Measurements from ENCODE around the gene GFOD1. TPM values are rescaled to one million over a fixed set of nuclear protein-coding genes. Genes with fewer than 3 reads are reported as not detected.
A peak's percentile ranks its signal among the peaks of the same experiment; 100 is the strongest.

Gene GFOD1
- total RNA-seq, 1 donor from 2014 or later: 51.6 TPM

DNA sequence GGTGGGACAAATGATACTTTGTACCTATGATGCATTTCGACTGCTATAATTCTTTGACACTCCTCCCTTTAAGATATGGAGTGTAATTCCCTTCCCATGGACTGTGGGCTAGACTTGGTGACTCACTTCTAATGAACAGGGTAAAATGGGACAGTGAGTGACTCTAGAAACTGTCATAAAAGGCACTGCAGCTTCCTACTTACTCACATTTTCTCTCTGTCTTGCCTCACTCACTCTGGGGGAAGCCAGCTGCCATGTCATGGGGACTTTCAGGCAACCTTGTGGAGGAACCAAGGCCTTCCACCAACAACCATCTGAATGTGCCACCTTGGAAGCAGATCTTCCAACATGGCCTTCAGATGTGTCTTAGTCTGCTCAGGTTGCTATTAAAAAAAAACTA is 12.9 kb upstream of the GFOD1 start:
- peaks cover 21% of the 10 kb centered on the region for H3K4me1 ChIP-seq
- intact Hi-C loops (cut with micrococcal nuclease): no loop called here
- no peak overlapping the region for H3K27ac ChIP-seq (replicated peaks)
- H3K27me3 ChIP-seq (ENCODE audit: low read depth): no peaks in the 10 kb centered on the region
- no peaks in the 10 kb centered on the region for H3K36me3 ChIP-seq
- TF ChIP-seq, protein P1, sequence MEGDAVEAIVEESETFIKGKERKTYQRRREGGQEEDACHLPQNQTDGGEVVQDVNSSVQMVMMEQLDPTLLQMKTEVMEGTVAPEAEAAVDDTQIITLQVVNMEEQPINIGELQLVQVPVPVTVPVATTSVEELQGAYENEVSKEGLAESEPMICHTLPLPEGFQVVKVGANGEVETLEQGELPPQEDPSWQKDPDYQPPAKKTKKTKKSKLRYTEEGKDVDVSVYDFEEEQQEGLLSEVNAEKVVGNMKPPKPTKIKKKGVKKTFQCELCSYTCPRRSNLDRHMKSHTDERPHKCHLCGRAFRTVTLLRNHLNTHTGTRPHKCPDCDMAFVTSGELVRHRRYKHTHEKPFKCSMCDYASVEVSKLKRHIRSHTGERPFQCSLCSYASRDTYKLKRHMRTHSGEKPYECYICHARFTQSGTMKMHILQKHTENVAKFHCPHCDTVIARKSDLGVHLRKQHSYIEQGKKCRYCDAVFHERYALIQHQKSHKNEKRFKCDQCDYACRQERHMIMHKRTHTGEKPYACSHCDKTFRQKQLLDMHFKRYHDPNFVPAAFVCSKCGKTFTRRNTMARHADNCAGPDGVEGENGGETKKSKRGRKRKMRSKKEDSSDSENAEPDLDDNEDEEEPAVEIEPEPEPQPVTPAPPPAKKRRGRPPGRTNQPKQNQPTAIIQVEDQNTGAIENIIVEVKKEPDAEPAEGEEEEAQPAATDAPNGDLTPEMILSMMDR (IDR thresholded peaks at IDR 0.05; ENCODE audit: borderline replicate concordance): no peak
- DNase-seq: no peak
- H3K4me3 ChIP-seq: no peak overlapping the region
- H3K9me3 ChIP-seq (replicated peaks): no peaks in the 10 kb centered on the region

DNA sequence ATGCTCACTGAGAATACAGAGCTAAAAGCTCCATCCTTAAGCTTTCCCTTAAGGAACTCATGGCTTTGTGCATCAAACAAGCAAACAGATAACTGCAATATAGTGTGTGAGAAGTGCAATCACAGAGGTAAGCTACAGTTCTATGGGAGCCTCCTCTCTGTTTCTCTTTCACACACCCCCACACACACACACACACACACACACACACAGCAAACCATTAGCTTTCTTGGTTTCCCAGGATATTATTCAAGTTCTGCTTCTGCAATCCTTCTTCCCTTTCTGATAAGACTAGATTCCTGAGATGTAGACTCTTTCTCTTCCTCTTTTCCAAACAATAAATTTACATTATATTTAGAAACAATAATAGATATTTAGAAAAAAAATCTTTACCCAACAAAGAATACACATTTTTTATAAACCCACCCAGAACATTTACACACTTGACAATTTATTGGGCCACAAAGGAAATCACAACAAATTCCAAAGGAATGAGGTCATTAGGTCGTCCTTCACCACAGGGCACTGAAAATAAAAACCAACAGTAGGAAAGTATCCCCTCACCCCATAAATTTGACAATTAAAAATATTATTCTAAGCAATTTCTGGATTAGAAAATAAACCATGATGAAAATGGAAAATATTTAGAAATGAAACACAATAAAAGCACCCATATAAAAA is 9.3 kb upstream of the GFOD1 start:
- Histone ChIP-seq H3K4me1 (peaks cover 26% of the 10 kb centered on the region), H3K4me3 (no peak overlapping the region), H3K27ac (replicated peaks) (peak overlapping the region; percentile 76), H3K27me3 (ENCODE audit: low read depth) (no peaks in the 10 kb centered on the region), H3K9me3 (replicated peaks) (no peaks in the 10 kb centered on the region), H3K36me3 (no peaks in the 10 kb centered on the region)
- DNase-seq: no peak
- intact Hi-C loops (cut with micrococcal nuclease): no loop called here
- TF ChIP-seq, protein P1 (IDR thresholded peaks at IDR 0.05; ENCODE audit: borderline replicate concordance): no peak

DNA sequence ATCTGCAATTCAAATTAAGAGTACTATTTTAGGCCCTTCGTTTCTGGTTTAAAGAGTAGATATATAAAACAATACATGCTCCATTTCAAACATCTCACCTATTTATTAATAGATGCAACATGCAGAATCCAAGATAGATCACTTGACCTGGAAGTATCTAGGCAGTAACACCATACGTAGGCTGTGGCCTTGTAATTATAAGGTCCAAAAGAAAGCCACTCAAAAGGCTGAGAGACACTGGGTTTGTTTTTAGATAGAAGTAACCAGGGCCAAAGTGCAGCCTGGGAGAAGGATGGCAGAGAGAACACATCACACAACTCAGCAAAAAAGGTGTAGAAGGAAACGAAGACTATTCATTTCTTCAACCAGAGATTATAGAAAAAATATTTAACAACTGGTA is 8.4 kb upstream of the GFOD1 start:
- intact Hi-C loops (cut with micrococcal nuclease): no loop called here
- TF ChIP-seq, protein P1 (IDR thresholded peaks at IDR 0.05; ENCODE audit: borderline replicate concordance): no peak
- Histone ChIP-seq H3K4me3 (no peak overlapping the region), H3K4me1 (peaks cover 26% of the 10 kb centered on the region), H3K27me3 (ENCODE audit: low read depth) (no peaks in the 10 kb centered on the region), H3K27ac (replicated peaks) (peak overlapping the region; percentile 76), H3K36me3 (no peaks in the 10 kb centered on the region), H3K9me3 (replicated peaks) (no peaks in the 10 kb centered on the region)
- no peak for DNase-seq

DNA sequence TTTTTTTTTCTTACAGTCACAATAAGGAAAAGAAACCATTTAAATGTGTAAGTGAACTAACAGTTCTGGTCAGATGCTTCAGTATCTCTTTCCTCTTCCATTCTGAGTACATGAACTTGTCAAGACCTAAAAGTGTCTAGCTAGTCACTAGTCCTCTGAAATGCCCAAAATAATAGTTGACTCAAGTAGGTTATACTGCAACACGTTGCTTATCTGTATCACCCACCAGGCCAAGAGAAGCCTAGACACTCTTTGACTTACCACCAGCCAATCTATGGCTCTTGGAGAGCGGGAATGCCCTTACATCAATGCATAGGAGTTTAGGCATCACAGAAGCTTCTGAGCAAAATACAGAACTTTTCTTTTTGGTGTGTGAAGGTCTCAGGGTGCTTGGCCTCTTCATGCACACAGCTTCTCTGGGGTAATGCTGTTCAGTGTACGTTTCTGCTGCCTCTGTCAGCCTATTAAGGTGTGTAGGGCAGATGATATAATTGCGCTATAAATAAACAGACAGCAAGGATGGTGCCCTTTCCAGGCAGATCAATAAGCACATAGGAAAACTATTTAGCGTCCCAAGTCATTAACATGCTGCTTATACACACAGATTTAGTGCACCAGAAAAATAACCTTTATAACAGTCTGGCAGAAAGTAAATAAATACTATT is 7.8 kb upstream of the GFOD1 start:
- intact Hi-C loops (cut with micrococcal nuclease): no loop called here
- peaks cover 26% of the 10 kb centered on the region for H3K4me1 ChIP-seq
- H3K27me3 ChIP-seq (ENCODE audit: low read depth): no peaks in the 10 kb centered on the region
- H3K36me3 ChIP-seq: no peaks in the 10 kb centered on the region
- DNase-seq: no peak
- H3K27ac ChIP-seq (replicated peaks): peak overlapping the region; percentile 76
- TF ChIP-seq, protein P1 (IDR thresholded peaks at IDR 0.05; ENCODE audit: borderline replicate concordance): no peak
- H3K4me3 ChIP-seq: no peak overlapping the region
- no peaks in the 10 kb centered on the region for H3K9me3 ChIP-seq (replicated peaks)

DNA sequence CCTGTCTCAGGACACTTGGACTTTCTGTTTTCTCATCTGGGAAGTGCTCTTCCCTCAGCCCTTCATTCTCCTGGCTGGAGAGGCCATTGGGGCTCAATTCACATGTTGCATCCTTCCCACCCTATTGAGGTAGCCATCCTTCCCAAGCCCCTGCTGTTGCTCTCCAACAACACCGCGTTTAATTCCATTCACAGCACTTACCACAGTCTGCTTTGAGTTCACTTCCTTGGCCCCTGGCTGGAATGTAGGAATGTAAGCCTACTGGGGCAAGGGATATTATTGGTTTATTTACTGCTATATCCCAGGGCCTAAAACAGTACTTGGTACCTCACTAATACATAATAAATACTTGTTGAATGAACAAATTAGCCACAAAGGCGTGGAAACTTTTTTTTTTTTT is 6.7 kb upstream of the GFOD1 start:
- TF ChIP-seq, protein P1 (IDR thresholded peaks at IDR 0.05; ENCODE audit: borderline replicate concordance): no peak
- Histone ChIP-seq H3K4me3 (no peak overlapping the region), H3K9me3 (replicated peaks) (no peaks in the 10 kb centered on the region), H3K27ac (replicated peaks) (peak overlapping the region; percentile 76), H3K4me1 (peaks cover 26% of the 10 kb centered on the region), H3K27me3 (ENCODE audit: low read depth) (no peaks in the 10 kb centered on the region), H3K36me3 (no peaks in the 10 kb centered on the region)
- intact Hi-C loops (cut with micrococcal nuclease): no loop called here
- DNase-seq: no peak
